T47D (cell line): ENCODE measurements around the gene CIAO2A.
"Not testable (repeated sequence)": the region's sequence is repeated elsewhere in the genome, so short reads cannot be mapped to it uniquely, and the experiment has no call there.

ENCODE experiments used
- DNase-seq, 2 experiments: peaks; one replicate each; pipeline versions ENCODE4 v3.0.0 to v3.0.0-alpha.2; 2011 to 2012; ENCODE audit warnings: low read depth in 1 of 2, low spot score in 1 of 2
- JUND ChIP-seq: IDR thresholded peaks from 2 replicates; pipeline ENCODE4 v1.6.1; 2012; ENCODE audit warnings: low read depth
- in situ Hi-C: cut with HindIII; loops from 2 replicates; pipeline ENCODE4 v1.10.0; 2016; ENCODE audit warnings: low sequenced_read_pairs, low pct_unique_long_range_greater_than_20kb

CIAO2A gene

DNA sequence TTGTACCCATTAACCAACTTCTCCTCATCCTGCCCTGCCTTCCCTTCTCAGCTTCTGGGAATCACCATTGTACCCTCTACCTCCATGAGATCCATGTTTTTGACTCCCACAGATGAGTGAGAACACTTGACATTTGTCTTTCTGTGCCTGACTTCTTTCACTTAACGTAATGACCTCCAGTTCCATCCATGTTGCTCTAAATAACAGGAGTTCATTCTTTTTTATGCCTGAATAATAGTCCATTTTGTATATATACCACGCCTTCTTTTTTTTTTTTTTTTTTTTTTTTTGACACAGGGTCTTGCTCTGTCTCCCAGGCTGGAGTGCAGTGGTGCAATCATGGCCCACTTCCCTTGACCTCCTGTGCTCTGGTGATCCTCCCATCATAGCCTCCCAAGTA, 8.9 kb upstream of the CIAO2A start:
- TF ChIP-seq JUND = no peak
- DNase-seq = no peak

DNA sequence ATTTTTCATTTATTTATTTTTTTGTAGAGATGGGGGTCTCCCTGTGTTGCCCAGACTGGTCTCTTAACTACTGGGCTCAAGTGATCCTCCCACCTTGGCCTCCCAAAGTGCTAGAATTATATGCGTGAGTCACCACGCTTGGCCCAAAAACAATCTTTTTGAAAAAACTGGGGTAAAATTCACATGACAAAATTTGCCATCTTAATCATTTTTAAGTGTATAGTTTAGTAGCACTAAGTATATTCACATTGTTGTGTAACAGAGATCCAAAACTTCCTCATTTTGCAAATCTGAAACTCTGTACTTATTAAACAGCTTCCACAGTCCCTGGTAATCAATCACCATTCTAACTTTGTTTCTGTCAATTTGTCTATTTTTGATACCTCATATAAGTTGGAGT, 7.3 kb upstream of the CIAO2A start:
- no peak for TF ChIP-seq JUND
- no peak for DNase-seq
- in situ Hi-C loops = no loop called here

More for the DNA sequence above, 8.9 kb upstream of the CIAO2A start:
- in situ Hi-C loops = no loop called here

DNA sequence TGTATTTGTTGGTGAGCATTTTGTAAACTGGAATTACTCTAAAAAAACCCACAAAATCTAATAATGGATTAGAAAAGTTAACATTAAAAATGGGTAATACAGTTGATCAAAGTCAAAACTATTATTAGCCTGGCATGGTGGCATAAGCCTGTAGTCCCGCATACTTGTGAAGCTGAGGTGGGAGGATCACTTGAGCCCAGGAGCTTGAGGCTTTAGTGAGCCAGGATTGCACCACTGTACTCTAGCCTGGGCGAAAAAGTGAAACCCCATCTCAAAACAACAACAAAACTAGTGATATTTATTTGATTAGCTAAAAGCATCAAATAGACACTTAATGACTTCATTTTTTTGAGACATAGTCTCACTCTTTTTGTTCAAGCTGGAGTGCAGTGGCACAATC, 5.7 kb upstream of the CIAO2A start:
- in situ Hi-C loops = no loop called here
- DNase-seq = no peak
- no peak for TF ChIP-seq JUND

- in situ Hi-C loops = no loop called here
- no peak for TF ChIP-seq JUND
- DNase-seq = peak in 1 of 2 experiments; percentile 33
Measured at GRCh38 chr15:64096668-64097384, 3.2 kb upstream of the CIAO2A start.

DNA sequence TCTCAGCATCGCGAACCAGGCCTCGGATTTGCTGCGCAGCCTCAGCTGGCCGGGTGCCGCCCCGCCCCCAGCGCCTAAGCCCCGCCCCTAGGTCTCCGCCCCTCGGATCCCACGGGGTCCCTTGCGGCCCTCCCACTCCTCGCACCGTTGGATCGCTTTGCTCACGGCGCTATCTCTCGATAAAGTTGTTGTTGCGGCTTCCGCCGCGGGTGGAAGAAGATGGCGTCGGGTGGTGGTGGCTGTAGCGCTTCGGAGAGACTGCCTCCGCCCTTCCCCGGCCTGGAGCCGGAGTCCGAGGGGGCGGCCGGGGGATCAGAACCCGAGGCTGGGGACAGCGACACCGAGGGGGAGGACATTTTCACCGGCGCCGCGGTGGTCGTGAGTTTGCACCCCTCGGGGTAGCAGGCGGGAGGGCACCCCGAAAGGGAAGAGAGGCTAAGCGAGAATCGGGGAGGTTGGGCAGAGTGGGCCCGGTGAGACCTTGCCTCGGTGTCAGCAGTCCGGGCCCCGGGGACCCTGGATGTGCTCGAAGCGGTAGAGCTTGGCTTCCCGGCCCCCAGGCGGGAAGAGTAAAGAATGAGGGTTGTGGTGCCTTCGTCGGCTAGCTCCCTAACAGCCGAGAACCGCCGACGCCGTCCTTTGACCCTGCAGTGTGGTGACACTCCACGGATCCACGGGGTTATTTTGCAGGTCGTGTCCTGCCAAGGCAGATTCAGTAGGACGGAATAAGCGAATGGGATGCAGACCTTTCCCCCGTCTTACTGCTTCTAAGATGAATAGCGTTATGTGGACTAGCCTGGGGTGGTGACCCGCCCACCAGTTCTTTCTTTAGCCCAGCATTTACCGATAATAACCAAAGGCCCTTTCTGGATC, 2.4 kb upstream of the CIAO2A start, which contains the start of gene SNX1:
Gene SNX1 (plus strand): TSS at position 188 of the 873 bp plus-strand sequence. CDS start 32 bp downstream, at position 220.
- in situ Hi-C loops = no loop called here

DNA sequence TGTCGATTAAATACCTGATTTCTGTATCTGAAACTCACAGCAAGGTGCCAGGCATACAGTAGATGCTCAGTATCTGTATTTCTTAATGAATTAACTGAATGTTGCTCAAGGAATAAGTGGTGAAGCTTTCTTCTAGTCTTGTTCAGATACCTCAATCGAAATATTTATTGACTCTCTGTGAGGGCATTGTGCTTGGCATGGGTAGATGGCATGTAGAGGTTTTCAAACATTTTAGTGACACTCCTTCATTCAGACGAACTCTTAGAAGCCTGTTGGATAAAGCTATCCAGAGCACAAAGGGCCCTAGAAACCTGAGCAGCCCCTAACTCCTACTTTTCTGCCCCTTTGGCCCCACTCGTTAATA, 1.8 kb upstream of the CIAO2A start:
- TF ChIP-seq JUND = no peak
- in situ Hi-C loops = no loop called here
- no peak for DNase-seq

More for the DNA sequence above, 2.4 kb upstream of the CIAO2A start, which contains the start of gene SNX1:
- DNase-seq = peak; percentile 65 to 96
- TF ChIP-seq JUND = no peak

GRCh38 chr15:64092864-64093626, 593 bp downstream of the CIAO2A start:
- peak in 1 of 2 experiments; percentile 64 for DNase-seq
- in situ Hi-C loops = no loop called here
- no peak for TF ChIP-seq JUND

DNA sequence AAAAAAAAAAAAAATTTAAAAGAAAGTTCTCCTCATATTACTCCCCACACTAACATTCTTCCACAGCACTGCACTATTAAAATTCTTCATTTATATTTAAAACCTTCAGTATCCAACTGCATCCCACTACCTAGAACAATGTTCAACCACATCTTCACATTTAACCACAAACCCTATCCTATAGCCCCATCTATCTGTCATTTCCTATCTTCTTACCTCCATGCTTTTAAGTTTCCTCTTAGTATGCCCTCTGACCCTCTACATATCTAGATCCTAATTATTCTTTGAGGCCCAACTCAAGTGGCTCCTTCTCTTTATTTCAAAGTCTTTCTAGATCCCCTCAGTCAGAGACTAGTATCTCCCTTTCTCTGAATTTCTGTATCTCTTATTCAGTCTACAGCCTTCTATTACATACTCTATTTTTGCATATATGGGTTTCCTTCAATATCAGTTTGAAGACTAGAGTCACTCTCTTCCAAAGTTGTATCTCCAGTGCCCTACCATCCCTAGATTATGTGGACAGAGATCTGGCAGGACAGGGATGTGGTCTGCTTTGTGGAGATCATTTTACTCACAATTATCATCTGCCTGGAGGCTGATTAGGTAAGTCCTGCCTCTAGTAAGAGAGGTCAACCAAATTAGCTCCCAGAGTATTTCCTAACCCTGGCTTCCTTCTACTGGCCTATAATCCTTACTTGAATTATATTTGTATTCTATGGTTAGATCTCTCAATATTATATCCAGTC, 1.4 kb downstream of the CIAO2A start:
- DNase-seq = no peak
- TF ChIP-seq JUND = no peak
- in situ Hi-C loops = no loop called here

DNA sequence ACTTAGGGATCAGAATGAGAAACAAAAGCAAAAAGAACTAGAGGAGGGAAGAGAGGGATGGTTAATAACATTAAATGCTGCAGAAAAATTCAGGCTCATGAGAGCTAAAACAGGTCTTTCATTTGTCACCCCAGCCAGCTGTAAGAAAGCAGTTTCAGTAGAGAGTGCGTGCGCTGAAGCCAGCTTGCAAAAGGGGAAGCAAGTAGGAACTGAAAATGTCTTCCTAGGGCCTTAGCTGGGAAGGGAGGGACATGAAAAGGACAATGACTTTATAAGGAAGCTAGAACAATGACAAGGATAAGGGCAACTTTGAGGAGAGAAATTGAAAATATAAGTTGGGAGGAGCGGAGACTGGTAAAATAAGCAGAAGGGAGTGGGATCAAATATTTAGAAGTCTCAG, 3.1 kb downstream of the CIAO2A start:
- TF ChIP-seq JUND = no peak
- no peak for DNase-seq
- in situ Hi-C loops = no loop called here

DNA sequence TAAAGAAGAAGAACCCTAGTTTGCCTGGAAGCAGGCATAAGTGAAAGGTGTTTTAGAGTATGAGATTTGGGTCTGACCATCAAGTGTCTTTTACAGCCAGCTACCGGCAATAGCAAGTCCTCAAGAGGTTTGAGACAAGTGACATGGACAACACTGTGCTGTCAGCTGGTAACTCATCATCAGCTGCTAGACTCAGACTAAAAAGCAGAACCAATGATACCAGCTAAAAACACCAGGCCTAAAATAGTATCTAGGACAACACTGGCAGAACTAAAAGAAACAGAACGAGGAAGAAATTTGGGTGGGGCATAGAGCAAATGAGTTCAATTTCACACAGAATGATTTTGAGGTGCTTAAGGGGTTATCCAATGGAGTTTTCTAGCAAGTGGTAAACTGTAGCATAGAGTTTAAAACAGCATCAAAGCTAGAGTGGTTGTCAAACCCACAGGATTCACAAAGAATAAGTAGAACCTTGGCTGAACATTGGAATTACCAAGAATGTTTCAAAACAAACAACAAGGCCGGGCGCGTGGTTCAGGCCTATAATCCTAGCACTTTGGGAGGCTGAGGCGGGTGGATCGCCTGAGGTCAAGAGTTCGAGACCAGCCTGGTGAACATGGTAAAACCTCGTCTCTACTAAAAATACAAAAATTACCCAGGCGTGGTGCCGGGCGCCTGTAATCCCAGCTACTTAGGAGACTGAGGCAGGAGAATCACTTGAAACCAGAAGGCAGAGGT, 3.9 kb downstream of the CIAO2A start:
- in situ Hi-C loops = no loop called here
- DNase-seq = no peak
- no peak for TF ChIP-seq JUND

- in situ Hi-C loops = no loop called here
- no peak for TF ChIP-seq JUND
Measured at GRCh38 chr15:64082757-64083156, 10.9 kb downstream of the CIAO2A start.

DNA sequence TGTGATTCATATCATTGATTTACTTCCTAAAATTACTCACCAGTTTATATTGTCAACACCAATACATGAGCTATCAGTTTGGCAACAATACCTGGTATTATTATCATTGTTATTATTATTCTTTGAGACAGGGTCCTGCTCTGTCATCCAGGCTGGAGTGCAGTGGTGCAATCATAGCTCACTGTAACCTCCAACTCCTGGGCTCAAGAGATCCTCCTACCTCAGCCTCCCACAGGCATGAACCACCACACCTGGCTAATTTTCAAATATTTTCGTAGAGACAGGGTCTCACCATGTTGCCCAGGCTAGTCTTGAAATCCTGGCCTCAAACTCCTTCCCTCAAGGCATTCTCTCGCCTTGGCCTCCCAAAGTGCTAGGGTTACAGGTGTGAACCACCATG, 20.1 kb downstream of the CIAO2A start:
- in situ Hi-C loops, DNase-seq: not testable (repeated sequence)

More at GRCh38 chr15:64082757-64083156, 10.9 kb downstream of the CIAO2A start:
- DNase-seq = no peak
